ENCODE measurements around the gene RAB29.
"Not testable (repeated sequence)": the region's sequence is repeated elsewhere in the genome, so short reads cannot be mapped to it uniquely, and the experiment has no call there.

The RAB29 gene

DNA sequence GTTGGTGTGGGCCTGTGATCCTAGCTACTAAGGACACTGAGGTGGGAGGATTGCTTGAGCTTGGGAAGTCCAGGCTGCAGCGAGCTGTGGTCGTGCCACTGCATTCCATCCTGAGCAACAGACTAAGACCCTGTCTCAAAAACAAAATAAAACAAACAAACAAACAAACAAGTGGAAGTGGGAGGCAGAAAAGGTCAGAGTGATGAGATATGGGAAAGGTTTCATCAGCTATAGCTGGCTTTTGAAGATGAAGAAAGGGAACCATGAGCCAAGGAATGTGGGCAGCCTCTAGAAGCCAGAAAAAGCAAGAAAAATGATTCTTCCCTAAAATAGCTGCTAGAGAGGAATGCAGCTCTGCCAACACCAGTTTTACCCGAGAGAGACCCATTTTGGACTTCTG, 14.7 kb downstream of the RAB29 start:
- DNase-seq = no peak

DNA sequence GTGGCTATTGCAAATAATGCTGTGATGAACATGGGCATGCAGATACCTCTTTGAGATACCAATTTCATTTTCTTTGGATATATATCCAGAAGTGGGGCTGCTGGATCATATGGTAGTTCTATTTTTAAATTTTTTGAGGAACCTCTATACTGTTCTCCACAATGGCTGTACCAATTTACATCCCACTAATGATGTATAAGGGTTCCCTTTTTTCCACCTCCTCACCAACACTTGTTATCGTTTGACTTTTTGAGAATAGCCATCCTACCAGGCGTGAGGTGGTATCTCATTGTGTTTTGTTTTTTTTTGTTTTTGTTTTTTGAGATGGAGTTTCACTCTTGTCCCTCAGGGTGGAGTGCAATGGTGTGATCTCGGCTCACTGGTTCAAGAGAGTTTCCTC, 18.7 kb downstream of the RAB29 start:
- DNase-seq = no peak

DNA sequence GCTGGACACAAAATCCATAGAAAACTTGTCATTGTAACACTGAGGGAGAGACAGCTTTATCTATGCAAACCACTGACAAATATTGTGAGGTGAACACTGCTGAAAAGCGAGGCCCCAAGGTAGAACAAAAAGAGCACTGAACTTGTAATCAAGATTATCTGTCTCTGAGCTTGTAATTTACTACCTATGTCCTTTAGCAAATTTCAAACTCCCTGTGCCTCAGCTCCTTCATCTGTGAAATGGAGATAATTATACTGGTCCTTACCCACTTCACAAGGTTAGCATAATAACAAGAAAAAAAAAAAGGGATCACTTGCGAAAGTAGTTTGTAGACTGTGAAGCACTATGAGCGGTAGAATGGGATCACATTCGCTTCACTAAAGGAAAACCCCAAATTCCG, 20.4 kb downstream of the RAB29 start:
- no peak for DNase-seq

DNA sequence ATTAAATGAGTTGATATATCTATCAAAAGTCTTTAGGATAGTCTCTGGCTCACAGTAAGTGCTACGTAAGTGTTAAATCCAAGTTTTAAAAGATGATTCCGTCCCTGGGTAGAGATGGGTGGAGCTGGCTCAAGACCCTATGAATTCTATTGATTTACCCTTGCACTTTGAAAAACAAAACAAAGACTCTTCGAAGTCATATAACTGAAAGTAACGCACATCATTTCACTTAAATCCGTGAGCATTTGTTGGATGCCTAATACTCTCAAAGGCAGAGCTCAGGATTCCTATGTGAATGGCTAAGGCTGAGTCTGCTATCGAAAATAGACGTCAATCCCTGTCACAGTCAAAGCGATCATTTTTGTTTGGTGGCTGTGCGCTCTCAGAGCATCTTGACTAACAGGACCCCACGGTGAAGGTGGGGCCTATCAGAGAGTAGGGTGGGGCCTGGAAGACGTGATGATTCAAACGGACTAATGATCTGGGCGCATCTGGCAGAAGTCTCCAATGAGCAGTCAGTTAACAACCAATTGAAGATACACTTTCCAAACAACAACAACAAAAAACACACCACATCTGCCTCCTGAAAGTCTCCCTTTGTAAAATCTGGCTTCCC, 24.1 kb downstream of the RAB29 start:
- DNase-seq = no peak

DNA sequence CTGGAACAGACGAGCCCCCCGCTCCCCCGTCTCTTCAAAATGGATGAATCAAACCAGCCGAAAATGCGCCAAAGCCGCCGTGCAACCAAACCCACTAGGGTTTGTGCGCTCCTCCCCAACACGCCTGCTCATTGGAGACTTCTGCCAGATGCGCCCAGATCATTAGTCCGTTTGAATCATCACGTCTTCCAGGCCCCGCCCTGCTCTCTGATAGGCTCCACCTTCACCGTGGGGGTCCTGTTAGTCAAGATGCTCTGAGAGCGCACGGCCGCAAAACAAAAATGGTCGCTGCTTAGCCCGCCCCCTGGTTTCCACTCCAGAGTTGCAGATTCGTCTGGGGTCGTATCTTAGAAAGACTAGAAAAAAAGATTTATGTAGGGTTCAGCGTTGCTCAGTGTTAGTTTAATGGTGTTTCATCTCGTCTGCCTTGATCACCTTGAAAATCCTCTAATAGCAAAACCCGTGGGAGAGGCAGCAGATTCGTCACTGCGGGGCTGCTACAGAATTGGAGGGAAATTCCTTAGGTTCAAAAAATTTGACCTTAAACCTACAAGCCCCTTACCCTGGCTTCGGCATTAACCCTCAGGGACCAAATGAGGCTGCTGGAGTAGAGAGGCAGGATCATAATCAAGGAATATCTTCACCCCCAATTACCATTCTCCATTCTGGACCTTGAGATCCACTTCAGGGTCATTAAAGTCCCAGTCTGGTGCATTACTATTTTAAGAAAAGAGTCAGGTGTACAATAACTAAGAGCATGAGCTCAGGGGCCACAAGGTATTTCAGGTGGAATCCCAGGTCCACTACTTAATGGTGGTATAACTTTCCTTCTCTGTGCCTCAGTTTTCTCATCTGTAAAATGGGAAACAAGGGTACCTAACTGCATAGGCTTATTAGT, 24.9 kb downstream of the RAB29 start, which contains the start of gene NUCKS1:
TSS of gene NUCKS1 (minus strand) at position 45 of the 898 bp plus-strand sequence. CDS start 209 bp downstream, outside the sequence.
- DNase-seq = peak; percentile 93

DNA sequence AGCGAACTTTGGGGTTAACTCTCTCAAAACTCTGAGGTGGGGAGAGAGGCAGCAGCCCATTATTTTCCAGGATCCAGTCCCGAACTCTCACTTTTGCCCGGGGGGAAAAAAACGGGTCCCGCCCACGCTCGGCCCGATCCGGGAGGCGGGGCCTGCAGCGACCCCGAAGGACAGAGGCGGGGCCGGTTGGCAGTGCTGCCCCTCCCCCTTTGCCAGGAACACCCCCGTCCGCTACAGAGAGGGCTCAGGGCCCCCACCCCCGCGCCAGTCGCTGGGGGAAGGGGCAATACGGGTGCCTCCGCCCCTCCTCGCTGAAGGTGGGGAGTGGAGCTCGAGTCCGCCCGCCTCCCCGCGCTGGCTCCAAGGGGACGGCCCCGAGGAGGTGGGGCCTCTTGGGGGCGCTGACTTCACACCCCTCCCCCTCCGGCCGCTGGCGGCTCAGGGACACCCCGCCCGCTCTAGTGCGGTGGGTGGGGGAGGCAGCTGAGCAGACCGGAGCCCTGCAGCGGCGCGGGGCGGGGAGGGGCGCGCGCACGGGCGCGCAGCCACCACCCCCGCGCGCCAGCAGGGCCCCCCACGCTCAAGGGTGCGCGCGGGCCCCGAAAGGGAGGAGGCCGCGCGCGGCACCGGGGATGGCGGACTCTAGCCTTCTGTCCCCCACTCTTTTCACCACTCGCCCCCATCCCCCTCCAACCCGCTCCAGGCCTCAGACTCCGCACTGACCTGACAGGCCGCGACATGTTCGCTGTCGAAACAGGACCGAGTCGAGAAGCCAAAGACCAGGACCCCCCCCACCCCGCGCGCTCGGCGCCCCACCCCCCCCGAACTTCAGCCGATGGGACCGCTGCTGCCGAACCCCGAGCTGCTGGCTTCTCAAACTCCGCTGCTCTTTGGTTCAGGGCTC, 25.8 kb downstream of the RAB29 start:
- peak; percentile 96 for DNase-seq

DNA sequence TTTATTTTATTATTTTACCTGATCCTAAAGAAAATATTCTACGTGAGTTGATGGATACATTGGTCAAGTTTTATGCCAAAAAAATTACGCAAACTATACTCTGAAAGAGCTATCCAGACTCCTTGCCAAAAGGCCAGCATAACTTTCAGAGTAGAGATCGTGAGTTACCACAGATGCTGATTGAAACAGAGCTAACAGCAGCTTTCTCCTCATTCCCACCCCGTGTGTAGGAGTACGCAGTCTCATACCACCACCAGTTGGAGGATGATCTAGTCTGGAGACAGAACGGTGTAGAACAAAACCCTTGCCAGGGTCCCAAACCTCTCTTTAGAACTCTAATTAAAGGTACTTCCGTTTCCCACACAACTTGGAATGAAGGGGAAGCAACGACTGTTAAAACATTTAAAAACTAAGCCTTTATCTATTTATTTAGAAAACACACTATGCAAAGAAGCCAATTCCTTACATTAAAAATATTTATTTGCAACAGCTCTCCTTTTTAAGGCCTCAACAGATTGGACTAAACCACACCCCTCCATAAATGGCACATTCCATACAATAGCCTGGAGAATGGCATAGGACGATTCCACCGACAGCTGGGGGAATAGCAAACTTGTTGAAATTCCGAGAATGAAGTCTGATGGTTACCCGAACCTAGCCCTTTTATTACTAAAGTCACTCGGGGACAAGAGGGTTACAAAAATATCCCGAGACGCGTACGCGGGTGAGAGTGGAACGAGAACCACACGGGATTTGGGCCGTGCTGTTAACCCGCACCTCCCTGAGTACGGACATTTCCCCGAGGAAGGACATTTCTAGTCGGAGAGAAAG, 26.7 kb downstream of the RAB29 start:
- no peak for DNase-seq

DNA sequence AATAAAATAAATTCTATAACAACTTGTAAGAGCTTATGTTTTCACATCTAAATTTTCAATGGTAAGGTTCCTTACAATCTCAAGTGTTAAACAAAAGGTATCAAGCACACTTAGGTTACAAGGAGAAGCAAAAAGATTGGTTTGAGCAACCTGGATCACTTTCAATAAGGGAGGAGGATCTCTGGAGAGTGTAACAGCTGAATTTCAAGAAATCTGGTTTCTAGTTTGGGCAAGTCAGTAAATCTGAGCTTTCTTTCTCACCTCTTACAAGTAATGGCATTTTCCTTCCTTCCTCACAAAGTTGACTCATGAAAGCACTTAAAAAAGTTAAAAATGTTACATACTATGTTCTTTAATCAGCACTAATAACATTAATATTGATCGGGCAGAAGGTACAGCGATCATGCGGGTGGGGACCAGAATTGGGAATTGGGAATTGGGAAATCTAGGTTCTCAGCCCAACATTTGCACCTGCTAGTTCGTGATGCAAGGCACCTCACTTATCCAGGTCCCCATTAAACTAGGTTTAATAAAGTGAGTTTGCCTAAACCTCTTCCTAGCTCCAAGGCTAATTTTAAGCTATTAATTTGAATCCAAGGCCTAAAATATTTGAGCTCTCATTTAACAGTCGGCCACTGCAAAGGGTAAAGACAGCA, 28.4 kb downstream of the RAB29 start:
- DNase-seq = no peak

DNA sequence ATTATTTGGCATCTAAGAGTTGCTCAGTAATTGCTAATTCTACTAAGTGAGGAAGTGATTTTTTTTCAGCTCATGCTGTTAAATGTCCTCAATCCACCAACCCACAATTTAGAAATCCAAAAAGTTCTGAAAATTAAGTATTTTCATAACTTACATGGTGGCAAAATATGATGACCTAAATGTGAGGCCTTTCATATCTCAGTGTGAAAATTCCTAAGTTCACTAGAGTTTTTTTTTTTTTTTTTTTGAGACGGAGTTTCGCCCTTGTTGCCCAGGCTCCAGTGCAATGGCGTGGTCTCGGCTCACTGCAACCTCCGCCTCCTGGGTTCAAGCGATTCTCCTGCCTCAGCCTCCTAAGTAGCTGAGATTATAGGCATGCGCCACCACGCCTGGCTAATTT, 30.9 kb downstream of the RAB29 start:
- no peak for DNase-seq

DNA sequence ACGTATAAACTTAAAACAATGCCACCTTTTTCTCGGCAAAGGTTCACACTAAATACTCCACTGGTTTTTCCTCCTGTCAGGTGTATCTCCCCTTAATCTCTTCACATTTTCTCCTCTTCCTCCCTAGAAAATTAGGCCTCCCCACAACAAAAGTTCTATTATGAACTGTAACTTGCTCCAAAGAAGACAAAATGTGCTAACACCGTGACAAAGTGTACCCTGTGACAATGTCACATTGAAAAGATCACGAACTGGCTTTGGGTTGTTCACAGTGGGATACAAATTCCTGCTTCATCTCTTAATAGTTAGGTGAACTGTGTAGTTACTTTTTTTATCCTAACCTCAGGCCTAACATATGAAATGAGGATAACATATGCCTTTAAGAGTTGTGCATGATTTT, 31.3 kb downstream of the RAB29 start:
- DNase-seq = no peak

DNA sequence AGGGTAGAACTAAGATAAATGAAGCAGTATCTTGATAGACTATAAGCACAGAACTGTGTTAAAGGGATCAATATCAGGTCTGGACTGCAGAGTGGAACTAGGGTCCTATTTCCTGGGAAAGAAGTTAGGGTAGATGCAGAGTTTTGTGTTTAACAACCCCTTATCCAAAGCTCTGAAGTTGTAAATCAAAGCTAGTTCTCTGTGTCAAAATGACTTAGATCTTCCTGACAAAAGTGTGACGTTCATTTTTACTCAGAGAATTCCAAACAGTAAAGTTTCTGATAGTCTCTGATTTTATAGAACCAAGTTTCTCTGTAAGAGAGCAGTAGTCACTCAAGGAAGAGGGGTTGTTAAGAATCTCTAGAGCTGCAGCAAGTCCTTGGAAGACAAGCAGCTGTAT, 33.6 kb downstream of the RAB29 start:
- no peak for DNase-seq

DNA sequence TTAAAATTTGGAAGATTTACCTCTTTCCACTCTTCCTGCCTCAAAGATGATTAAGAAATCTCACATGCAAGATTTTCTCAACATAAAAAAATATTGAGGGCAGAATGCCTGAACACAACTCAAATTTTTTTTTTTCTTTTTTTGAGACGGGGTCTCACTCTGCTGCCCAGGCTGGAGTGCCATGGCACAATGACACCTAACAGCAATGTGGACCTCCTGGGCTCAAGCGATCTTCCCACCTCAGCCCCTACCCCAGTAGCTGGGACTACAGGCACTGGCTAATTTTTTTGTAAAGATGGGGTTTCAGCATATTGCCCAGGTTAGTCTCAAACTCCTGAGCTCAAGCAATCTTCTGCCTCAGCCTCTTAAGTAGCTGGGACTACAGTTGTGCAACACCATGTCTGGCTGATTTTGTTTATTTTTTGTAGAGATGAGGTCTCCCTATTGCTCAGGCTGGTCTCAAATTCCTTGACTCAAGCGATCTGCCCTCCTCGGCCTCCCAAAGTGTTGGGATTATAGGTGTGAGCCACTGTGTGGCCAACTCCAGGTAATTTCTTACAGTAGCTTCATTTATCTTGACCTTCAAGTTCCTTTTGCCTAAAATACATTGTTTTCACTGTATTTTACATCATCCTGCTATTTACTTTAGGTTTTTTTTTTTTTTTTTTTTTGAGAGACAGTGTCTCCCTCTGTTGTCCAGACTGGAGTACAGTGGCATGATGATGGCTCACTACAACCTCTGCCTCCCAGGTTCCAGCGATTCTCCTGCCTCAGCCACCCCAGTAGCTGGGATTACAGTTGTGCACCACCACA, 35.7 kb downstream of the RAB29 start:
- DNase-seq = no peak

DNA sequence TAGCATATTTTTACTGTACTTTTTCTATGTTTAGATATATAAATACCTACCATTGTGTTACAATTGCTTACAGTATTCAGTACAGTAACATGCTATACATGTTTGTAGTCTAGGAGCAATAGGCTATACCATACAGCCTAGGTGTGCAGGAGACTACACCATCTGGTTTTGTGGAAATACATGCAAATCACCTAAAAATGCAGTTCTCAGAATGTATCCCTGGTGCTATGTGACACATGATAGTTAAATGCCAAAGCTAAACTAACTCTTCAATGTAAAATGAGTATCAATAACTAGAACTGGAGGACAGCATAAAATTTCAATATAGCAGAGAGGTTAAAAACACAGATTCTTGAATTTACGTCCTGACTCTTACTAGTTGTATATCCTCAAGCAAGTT, 40.1 kb downstream of the RAB29 start:
- DNase-seq = no peak

DNA sequence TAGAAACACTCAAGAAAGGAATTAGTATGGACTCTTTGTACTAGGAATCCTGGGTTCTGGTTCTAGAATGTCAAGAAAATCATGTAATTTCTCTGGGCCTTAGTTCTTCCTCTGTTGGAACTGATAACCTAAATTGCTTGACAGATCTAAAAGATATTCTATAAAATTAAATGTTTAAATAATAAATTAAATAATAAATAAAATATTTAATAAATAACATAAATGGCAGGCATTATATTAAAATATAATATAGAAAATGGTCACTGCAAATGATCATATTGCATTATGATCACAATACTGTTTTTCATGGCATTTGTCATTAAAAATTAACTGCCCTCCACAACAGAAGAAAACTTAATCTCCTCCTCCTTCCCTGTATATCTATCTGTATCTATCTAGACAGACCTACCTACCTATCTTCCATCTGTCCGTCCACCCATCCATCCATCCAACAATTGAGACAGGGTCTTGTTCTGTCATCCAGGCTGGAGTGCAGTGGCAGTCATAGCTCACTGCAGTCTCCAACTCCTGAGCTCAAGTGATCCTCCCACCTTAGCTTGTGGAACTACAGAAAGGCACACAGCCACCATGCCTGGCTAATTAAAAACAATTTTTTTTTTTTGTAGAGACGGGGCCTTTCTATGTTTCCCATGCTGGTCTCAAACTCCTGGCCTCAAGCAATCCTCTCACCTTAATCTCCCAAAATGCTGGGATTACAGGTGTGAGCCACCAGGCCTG, 41.7 kb downstream of the RAB29 start:
- DNase-seq = no peak

DNA sequence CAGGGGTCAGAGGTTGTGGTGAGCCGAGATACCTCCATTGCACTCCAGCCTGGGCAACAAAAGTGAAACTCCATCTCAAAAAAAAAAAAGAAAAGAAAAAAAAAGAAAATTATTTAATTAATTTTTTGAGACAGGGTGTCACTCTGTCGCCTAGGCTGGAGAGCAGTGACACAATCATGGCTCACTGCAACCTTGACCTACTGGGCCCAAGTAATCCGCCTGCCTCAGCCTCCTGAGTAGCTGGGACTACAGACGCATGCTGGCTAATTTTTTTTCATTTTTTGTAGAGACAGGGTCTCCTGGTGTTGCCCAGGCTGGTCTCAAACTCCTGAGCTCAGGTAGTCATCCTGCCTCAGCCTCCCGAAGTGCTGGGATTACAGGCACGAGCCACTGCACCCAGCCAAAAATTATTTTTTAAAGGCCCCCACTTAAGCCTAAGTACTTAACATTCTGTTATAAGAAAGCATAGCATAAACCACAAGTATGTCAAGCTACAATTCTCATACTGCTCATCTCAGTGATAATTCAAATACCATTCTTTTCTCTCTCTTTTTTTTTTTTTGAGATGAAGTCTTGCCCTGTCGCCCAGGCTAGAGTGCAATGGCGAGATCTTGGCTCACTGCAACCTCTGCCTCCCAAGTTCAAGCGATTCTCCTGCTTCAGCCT, 45.2 kb downstream of the RAB29 start:
- DNase-seq = no peak

DNA sequence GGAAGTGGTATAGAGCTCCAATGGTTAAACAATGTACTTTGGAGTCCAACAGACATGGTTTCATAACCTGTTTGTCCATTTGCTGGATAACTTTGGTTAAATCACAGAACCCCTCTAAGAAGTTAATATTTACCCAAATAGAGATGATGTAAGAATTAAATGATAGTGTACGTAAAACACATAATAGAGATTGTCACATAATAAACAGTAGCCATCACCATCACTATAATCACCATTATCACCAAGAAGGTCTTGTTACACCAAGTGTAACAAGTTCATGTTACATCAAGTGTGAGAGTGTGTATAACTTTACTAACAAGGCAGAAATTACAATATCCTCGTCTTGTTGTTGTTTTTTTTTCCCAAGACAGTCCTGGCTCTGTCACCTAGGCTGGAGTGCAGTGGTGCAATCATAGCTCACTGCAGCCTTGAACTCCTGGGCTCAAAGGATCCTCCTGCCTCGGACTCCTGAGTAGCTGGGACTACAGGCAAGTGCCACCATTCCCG, 48.6 kb downstream of the RAB29 start:
- DNase-seq = no peak

DNA sequence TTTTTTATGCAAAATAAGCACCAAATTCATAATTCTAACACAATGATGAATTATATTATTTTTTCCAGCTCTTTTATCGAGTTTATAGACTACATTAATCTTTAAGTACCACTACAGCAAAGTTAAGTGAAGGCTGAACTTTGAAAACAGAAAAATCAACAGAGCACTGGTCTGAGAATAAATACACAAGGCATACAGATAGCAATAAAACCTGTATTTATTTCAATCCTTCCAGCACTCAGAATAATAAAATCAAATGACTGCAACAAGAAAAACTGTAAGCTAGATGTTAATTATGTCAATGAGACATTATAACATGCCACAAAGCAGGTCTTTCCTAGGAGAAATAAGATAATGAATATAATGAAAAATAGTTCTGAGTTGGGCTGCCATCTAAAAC, 49.8 kb downstream of the RAB29 start:
- DNase-seq = no peak

DNA sequence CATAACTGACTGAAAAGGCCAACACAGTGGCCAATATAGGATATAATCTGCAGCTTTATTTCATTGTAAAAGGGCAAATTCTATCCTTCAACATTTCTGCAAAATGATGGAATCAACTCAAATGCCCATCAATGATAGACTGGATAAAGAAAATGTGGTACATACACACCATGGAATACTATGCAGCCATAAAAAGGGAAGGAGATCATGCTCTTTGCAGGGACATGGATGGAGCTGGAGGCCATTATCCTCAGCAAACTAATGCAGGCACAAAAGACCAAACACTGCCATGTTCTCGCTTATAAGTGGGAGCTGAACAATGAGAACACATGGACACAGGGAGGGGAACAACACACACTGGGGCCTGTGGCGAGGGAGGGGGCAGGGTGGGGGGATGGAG, 54.5 kb downstream of the RAB29 start:
- not testable (repeated sequence) for DNase-seq

DNA sequence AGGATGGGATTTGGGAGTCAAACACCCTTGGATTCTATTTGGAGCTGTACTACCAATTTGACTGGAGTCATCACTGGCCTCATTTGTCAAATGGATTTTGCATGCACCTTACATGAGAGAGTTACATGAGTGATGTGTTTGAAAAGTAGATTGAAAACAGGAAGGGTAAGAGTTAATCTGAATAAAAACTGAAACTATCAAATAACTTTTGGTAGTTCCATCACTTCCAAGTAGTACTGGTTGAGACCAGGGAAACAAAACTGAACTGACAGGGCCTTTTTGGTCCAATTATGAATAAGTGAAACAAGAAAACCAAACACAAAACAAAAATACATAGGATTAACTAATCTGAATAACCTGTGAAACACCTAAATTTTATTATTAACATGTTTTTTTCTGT, 55.5 kb downstream of the RAB29 start:
- DNase-seq = no peak

Measured in stimulated activated CD4-positive, alpha-beta T cell treated with anti-CD3 and anti-CD28 coated beads, Interleukin-4, amount 100 ng/mL, for 1 hour (primary cell).